K562 (cell line): ENCODE measurements around the gene NELFE. TPM values are rescaled to one million over a fixed set of nuclear protein-coding genes. Genes with fewer than 3 reads are reported as not detected.

Source experiments
- ATF7 ChIP-seq: fragments of 450-650 bp; IDR thresholded peaks from 2 replicates; pipeline ENCODE4 v1.7.1; 2014; ENCODE audit warnings: mild to moderate bottlenecking, moderate library complexity
- BDP1 ChIP-seq: IDR thresholded peaks from 3 replicates; pipeline ENCODE4 v1.6.1; 2011; ENCODE audit not compliant: insufficient read length, insufficient read depth
- CREB5 ChIP-seq: fragments of 250-450 bp; sonication (Bioruptor Pico); IDR thresholded peaks from 2 replicates; pipeline ENCODE4 v1.5.0; 2020; ENCODE audit warnings: mild to moderate bottlenecking
- CXXC5 ChIP-seq: fragments of 250-450 bp; sonication (Bioruptor Pico); IDR thresholded peaks from 2 replicates; pipeline ENCODE4 v1.8.0; 2022; ENCODE audit warnings: inconsistent platforms, mild to moderate bottlenecking, moderate library complexity
- ESRRA ChIP-seq: fragments of 450-650 bp; IDR thresholded peaks from 2 replicates; pipeline ENCODE4 v1.6.1; 2014; ENCODE audit warnings: low read depth, mild to moderate bottlenecking, moderate library complexity, borderline replicate concordance
- KDM2B ChIP-seq: fragments of 250-450 bp; sonication (Bioruptor Pico); IDR thresholded peaks from 2 replicates; pipeline ENCODE4 v1.8.0; 2021; ENCODE audit warnings: mild to moderate bottlenecking, moderate library complexity
- KLF6 ChIP-seq: fragments of 250-450 bp; sonication (Bioruptor Pico); IDR thresholded peaks from 2 replicates; pipeline ENCODE4 v1.4.0; 2020; ENCODE audit warnings: mild to moderate bottlenecking, moderate library complexity, borderline replicate concordance
- MTA1 ChIP-seq: fragments of 450-650 bp; IDR thresholded peaks from 2 replicates; pipeline ENCODE4 v1.6.1; 2017; ENCODE audit warnings: borderline replicate concordance
- PCBP1 ChIP-seq: fragments of 200-400 bp; formaldehyde crosslinking; IDR thresholded peaks from 2 replicates; pipeline ENCODE4 v1.6.1; 2018; ENCODE audit warnings: mild to moderate bottlenecking, low read depth, low read length; ENCODE audit not compliant: poor library complexity, severe bottlenecking
- POLR2A ChIP-seq: fragments of 450-650 bp; conservative IDR thresholded peaks from 2 replicates; pipeline ENCODE4 v1.6.1; 2016
- SOX6 ChIP-seq: fragments of 450-650 bp; IDR thresholded peaks from 2 replicates; pipeline ENCODE4 v1.6.1; 2014; ENCODE audit warnings: mild to moderate bottlenecking
- ZC3H8 ChIP-seq: fragments of 450-650 bp; IDR thresholded peaks from 2 replicates; pipeline ENCODE4 v1.6.1; 2017
- ZNF217 ChIP-seq: sonication (generic); formaldehyde crosslinking; IDR thresholded peaks from 2 replicates; pipeline ENCODE4 v1.8.0; 2022; ENCODE audit warnings: mild to moderate bottlenecking, missing genetic modification reagents
- ZNF253 ChIP-seq: fragments of 250-450 bp; sonication (Bioruptor Pico); conservative IDR thresholded peaks from 2 replicates; pipeline ENCODE4 v1.6.1; 2021; ENCODE audit warnings: mild to moderate bottlenecking
- ZNF324 ChIP-seq: fragments of 250-450 bp; sonication (Bioruptor Pico); IDR thresholded peaks from 2 replicates; pipeline ENCODE4 v1.4.0; 2020; ENCODE audit warnings: mild to moderate bottlenecking
- ZNF766 ChIP-seq: fragments of 200-800 bp; sonication (Bioruptor generic); conservative IDR thresholded peaks from 2 replicates; pipeline ENCODE4 v1.6.1; 2016; ENCODE audit warnings: missing genetic modification characterization, missing compliant biosample characterization
- polyA plus RNA-seq, 8 experiments: library from polyadenylated mRNA; depleted of rRNA in 4 of 8; stranded (reverse) in 5 of 8; unstranded in 3 of 8; fragments of >200 nt; fragmentation: Nextera tagmentation in 2 of 8; fragmentation: Illumina TruSeq in 1 of 8; extraction: Ambion mirVana in 2 of 8; extraction: Trizol in 1 of 8; gene quantifications; 2 replicates each; pipeline versions ENCODE4 v1.2.1 to v1.2.3, GENCODE V29; 2011 to 2014; ENCODE audit warnings: inconsistent platforms in 1 of 8, missing spikeins in 1 of 8
- total RNA-seq, 7 experiments: library from RNA; depleted of rRNA in 6 of 7; stranded (reverse); fragments of >200 nt in 6 of 7; fragmentation: Illumina TruSeq in 2 of 7; extraction: Trizol in 2 of 7; gene quantifications; 2 replicates each; pipeline versions ENCODE4 v1.2.1 to v1.2.3, GENCODE V29; 2011 to 2021; ENCODE audit warnings: low replicate concordance in 1 of 7
- TF ChIP-seq, protein P1 (sequence below): sonication (generic); formaldehyde crosslinking; IDR thresholded peaks from 2 replicates; pipeline ENCODE4 v1.8.1; 2023; ENCODE audit warnings: missing genetic modification reagents, mild to moderate bottlenecking, borderline replicate concordance
- TF ChIP-seq, protein P2 (sequence below), 3 experiments: IDR thresholded peaks in 2 of 3; conservative IDR thresholded peaks in 1 of 3; 2 replicates each; pipeline ENCODE4 v1.5.1; 2011 to 2012; ENCODE audit warnings: low read length in 3 of 3, mild to moderate bottlenecking in 3 of 3, control low read depth in 2 of 3, improper control_type of control experiment in 1 of 3, inconsistent platforms in 1 of 3, low read depth in 1 of 3, mixed read lengths in 1 of 3, moderate library complexity in 1 of 3; ENCODE audit not compliant: insufficient read depth in 2 of 3
- TF ChIP-seq, protein P3 (sequence below): sonication (generic); formaldehyde crosslinking; IDR thresholded peaks from 2 replicates; pipeline ENCODE4 v1.8.0; 2023; ENCODE audit warnings: mild to moderate bottlenecking, missing genetic modification reagents

Gene NELFE
- total and polyA plus RNA-seq, 9 of the 15 experiments (the other 6 are each of a cell fraction or from before 2014, with no cell fraction given), result 15.2 to 157 (median 91.5) TPM

DNA sequence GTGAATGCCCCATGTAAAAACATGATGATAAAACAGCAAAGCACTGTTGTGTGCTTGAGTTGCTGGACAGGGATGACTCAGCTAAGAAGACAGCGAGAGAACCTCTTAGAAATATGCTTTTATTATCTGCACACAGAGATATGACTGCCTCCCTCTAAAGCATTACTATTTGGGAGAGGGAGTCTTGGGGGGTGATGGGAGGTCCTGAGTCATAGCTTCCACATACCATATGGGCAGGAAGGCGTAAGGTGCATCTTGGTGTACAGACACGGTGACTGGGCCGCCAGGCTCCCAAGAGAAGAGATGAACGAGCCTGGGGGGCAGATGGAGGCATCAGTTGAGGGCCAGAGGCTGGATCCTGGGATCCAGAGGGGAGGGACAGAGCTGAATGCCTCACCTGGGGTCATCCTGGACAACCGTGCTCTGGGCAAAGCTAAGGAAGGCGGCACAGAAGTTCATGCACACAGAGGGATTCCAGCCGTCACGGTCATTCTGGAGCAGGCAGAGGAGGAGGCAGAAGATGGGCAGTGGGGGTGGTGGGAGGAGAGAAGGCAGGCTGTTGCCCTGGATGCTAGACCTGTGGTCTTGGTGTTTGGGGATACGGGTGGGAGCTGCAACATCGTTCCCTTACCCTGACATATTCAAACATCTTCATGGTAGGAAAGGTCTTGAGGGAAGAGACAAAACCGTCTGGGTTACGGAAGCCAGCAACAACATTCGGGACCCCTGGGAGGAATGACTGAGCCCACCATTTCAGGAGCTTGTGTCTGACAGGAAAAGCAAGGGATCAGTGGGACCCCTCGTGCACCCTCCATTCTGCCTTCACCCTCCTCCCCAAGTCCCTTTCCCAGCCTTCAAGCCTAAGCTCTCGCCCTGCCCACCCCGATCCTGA lies 11.2 kb upstream of the NELFE start (continued):
- no peak for TF ChIP-seq ZNF217 (CRISPR knock-in tag)
- TF ChIP-seq CXXC5, result no peak
- TF ChIP-seq ZNF253 (CRISPR knock-in tag), result no peak
- TF ChIP-seq MTA1, result 0 out of 2 replicates have a peak, but pooled peaks have one; percentile 17
- TF ChIP-seq, protein P1, sequence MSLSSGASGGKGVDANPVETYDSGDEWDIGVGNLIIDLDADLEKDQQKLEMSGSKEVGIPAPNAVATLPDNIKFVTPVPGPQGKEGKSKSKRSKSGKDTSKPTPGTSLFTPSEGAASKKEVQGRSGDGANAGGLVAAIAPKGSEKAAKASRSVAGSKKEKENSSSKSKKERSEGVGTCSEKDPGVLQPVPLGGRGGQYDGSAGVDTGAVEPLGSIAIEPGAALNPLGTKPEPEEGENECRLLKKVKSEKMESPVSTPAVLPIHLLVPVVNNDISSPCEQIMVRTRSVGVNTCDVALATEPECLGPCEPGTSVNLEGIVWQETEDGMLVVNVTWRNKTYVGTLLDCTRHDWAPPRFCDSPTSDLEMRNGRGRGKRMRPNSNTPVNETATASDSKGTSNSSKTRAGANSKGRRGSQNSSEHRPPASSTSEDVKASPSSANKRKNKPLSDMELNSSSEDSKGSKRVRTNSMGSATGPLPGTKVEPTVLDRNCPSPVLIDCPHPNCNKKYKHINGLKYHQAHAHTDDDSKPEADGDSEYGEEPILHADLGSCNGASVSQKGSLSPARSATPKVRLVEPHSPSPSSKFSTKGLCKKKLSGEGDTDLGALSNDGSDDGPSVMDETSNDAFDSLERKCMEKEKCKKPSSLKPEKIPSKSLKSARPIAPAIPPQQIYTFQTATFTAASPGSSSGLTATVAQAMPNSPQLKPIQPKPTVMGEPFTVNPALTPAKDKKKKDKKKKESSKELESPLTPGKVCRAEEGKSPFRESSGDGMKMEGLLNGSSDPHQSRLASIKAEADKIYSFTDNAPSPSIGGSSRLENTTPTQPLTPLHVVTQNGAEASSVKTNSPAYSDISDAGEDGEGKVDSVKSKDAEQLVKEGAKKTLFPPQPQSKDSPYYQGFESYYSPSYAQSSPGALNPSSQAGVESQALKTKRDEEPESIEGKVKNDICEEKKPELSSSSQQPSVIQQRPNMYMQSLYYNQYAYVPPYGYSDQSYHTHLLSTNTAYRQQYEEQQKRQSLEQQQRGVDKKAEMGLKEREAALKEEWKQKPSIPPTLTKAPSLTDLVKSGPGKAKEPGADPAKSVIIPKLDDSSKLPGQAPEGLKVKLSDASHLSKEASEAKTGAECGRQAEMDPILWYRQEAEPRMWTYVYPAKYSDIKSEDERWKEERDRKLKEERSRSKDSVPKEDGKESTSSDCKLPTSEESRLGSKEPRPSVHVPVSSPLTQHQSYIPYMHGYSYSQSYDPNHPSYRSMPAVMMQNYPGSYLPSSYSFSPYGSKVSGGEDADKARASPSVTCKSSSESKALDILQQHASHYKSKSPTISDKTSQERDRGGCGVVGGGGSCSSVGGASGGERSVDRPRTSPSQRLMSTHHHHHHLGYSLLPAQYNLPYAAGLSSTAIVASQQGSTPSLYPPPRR (CRISPR knock-in tag), result no peak
- no peak for TF ChIP-seq KDM2B (CRISPR knock-in tag)
- TF ChIP-seq, protein P2, sequence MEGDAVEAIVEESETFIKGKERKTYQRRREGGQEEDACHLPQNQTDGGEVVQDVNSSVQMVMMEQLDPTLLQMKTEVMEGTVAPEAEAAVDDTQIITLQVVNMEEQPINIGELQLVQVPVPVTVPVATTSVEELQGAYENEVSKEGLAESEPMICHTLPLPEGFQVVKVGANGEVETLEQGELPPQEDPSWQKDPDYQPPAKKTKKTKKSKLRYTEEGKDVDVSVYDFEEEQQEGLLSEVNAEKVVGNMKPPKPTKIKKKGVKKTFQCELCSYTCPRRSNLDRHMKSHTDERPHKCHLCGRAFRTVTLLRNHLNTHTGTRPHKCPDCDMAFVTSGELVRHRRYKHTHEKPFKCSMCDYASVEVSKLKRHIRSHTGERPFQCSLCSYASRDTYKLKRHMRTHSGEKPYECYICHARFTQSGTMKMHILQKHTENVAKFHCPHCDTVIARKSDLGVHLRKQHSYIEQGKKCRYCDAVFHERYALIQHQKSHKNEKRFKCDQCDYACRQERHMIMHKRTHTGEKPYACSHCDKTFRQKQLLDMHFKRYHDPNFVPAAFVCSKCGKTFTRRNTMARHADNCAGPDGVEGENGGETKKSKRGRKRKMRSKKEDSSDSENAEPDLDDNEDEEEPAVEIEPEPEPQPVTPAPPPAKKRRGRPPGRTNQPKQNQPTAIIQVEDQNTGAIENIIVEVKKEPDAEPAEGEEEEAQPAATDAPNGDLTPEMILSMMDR (IDR thresholded peaks at IDR 0.05 in 2 of 3, conservative IDR thresholded peaks at IDR 0.05 in 1 of 3; ENCODE audit: insufficient read depth in 2 of 3, low read depth in 1 of 3, low read length in 3 of 3), result no peak
- TF ChIP-seq, protein P3, sequence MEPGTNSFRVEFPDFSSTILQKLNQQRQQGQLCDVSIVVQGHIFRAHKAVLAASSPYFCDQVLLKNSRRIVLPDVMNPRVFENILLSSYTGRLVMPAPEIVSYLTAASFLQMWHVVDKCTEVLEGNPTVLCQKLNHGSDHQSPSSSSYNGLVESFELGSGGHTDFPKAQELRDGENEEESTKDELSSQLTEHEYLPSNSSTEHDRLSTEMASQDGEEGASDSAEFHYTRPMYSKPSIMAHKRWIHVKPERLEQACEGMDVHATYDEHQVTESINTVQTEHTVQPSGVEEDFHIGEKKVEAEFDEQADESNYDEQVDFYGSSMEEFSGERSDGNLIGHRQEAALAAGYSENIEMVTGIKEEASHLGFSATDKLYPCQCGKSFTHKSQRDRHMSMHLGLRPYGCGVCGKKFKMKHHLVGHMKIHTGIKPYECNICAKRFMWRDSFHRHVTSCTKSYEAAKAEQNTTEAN (CRISPR knock-in tag), result no peak
- TF ChIP-seq POLR2A, result peak; percentile 70
- TF ChIP-seq PCBP1, result no peak
- TF ChIP-seq KLF6, result no peak
- TF ChIP-seq CREB5 (CRISPR knock-in tag), result no peak
- no peak for TF ChIP-seq ZNF324 (CRISPR knock-in tag)
- peak; percentile 41; the same call in 1 of the 2 replicates for TF ChIP-seq ZNF766 (CRISPR knock-in tag)
- 0 out of 2 replicates have a peak, but pooled peaks have one; percentile 51 for TF ChIP-seq ATF7
- TF ChIP-seq BDP1, result no peak
- TF ChIP-seq ZC3H8, result no peak
- no peak for TF ChIP-seq ESRRA
- peak; percentile 45; the same call in 1 of the 2 replicates for TF ChIP-seq SOX6
